SK-N-SH (cell line): ENCODE data around the gene SND1. TPM values are rescaled to one million over a fixed set of nuclear protein-coding genes. Genes with fewer than 3 reads are reported as not detected.

Source experiments
- CTCF ChIA-PET: fragments of 300-600, 350-600 bp; formaldehyde crosslinking; extraction: SDS; loops from one replicate; lab custom pipeline; 2021; lab: Yijun Ruan, JAX
- POLR2A ChIA-PET: fragments of 350-600 bp; sonication (Branson Sonifier 250); formaldehyde crosslinking; extraction: SDS; loops from one replicate; lab custom pipeline; 2020; ENCODE audit warnings: antibody characterized with exemption, inconsistent platforms; lab: Yijun Ruan, JAX
- DNase-seq: peaks from one replicate; pipeline ENCODE4 v3.0.0; 2012
- H2AFZ ChIP-seq: fragments of 200-600 bp; sonication (generic); 2 replicates; pipeline ENCODE4 v1.8.1; 2016; ENCODE audit warnings: antibody characterized with exemption, mild to moderate bottlenecking, low read depth
- H3F3A ChIP-seq: fragments of 200-600 bp; sonication (generic); replicated peaks from 2 replicates; pipeline ENCODE3; 2016; ENCODE audit warnings: antibody characterized with exemption, mild to moderate bottlenecking; ENCODE audit not compliant: insufficient read depth
- H3K27ac ChIP-seq, 2 experiments: fragments of 200-500 bp in 1 of 2; fragments of 200-600 bp in 1 of 2; sonication (Bioruptor generic) in 1 of 2; sonication (generic), shearing (Covaris generic) in 1 of 2; 2 replicates each; pipeline versions ENCODE4 v1.5.1 to v1.6.1; 2014 to 2016; ENCODE audit warnings: low read depth in 2 of 2, inconsistent platforms in 1 of 2, low read length in 1 of 2, mild to moderate bottlenecking in 1 of 2, mixed read lengths in 1 of 2
- H3K27me3 ChIP-seq: fragments of 200-600 bp; sonication (generic), shearing (Covaris generic); 2 replicates; pipeline ENCODE4 v1.6.1; 2016; ENCODE audit warnings: mixed run types; ENCODE audit not compliant: insufficient read depth
- H3K36me3 ChIP-seq, 2 experiments: fragments of 200-500 bp in 1 of 2; fragments of 200-600 bp in 1 of 2; sonication (Bioruptor generic) in 1 of 2; sonication (generic) in 1 of 2; replicated peaks in 1 of 2; 2 replicates each; pipeline versions ENCODE3 to v1.5.1; 2014 to 2016; ENCODE audit warnings: low read length in 1 of 2, mild to moderate bottlenecking in 1 of 2; ENCODE audit not compliant: insufficient read depth in 2 of 2, control insufficient read depth in 1 of 2
- H3K4me1 ChIP-seq, 2 experiments: fragments of 200-500 bp in 1 of 2; fragments of 200-600 bp in 1 of 2; sonication (Bioruptor generic) in 1 of 2; sonication (generic), shearing (Covaris generic) in 1 of 2; 2 replicates each; pipeline versions ENCODE4 v1.5.1 to v1.6.1; 2014 to 2016; ENCODE audit warnings: low read depth in 1 of 2, low read length in 1 of 2, mixed run types in 1 of 2; ENCODE audit not compliant: insufficient read depth in 2 of 2, control insufficient read depth in 1 of 2
- H3K4me2 ChIP-seq: fragments of 200-600 bp; sonication (generic), shearing (Covaris generic); 2 replicates; pipeline ENCODE4 v1.6.1; 2017; ENCODE audit warnings: mixed run types
- H3K4me3 ChIP-seq, 2 experiments: fragments of 200-500 bp in 1 of 2; fragments of 200-600 bp in 1 of 2; sonication (Bioruptor generic) in 1 of 2; sonication (generic), shearing (Covaris generic) in 1 of 2; 2 replicates each; pipeline versions ENCODE4 v1.5.1 to v1.8.1; 2014 to 2016; ENCODE audit warnings: low read depth in 2 of 2, inconsistent platforms in 1 of 2, low read length in 1 of 2, mild to moderate bottlenecking in 1 of 2, mixed read lengths in 1 of 2, moderate library complexity in 1 of 2
- H3K79me2 ChIP-seq: fragments of 200-600 bp; sonication (generic); 2 replicates; pipeline ENCODE4 v1.8.1; 2017; ENCODE audit warnings: mild to moderate bottlenecking; ENCODE audit not compliant: insufficient read depth
- H3K9ac ChIP-seq: fragments of 200-600 bp; sonication (generic); 2 replicates; pipeline ENCODE4 v1.6.1; 2017; ENCODE audit warnings: mixed run types
- H3K9me2 ChIP-seq: fragments of 200-600 bp; sonication (generic); 2 replicates; pipeline ENCODE4 v1.6.1; 2017; ENCODE audit warnings: mixed run types
- H3K9me3 ChIP-seq: fragments of 200-600 bp; sonication (generic); 2 replicates; pipeline ENCODE4 v1.6.1; 2017; ENCODE audit warnings: mixed run types, mild to moderate bottlenecking, moderate library complexity
- H4K20me1 ChIP-seq: fragments of 200-600 bp; sonication (generic); 2 replicates; pipeline ENCODE4 v1.6.1; 2017; ENCODE audit warnings: mild to moderate bottlenecking, mixed run types; ENCODE audit not compliant: insufficient read depth
- EP300 ChIP-seq, 2 experiments: IDR thresholded peaks; 2 replicates each; pipeline versions ENCODE4 v1.4.0 to v1.6.1; 2012; ENCODE audit warnings: borderline replicate concordance in 1 of 2, low read depth in 1 of 2, low read length in 1 of 2
- FOSL2 ChIP-seq: IDR thresholded peaks from 2 replicates; pipeline ENCODE4 v1.4.0; 2012; ENCODE audit warnings: low read depth, mild to moderate bottlenecking, moderate library complexity, borderline replicate concordance
- MEF2A ChIP-seq: IDR thresholded peaks from 2 replicates; pipeline ENCODE4 v1.4.0; 2012; ENCODE audit warnings: low read depth, borderline replicate concordance
- MXI1 ChIP-seq: IDR thresholded peaks from 2 replicates; pipeline ENCODE4 v1.6.1; 2012; ENCODE audit warnings: mild to moderate bottlenecking, low read depth, low read length, improper control_type of control experiment
- NFIC ChIP-seq: IDR thresholded peaks from 2 replicates; pipeline ENCODE4 v1.4.0; 2012; ENCODE audit warnings: borderline replicate concordance
- NRF1 ChIP-seq: IDR thresholded peaks from 2 replicates; pipeline ENCODE4 v1.6.1; 2012; ENCODE audit warnings: low read depth, mild to moderate bottlenecking, low read length
- POLR2AphosphoS5 ChIP-seq: IDR thresholded peaks from 2 replicates; pipeline ENCODE4 v1.6.1; 2012; ENCODE audit warnings: low read depth, low read length
- RFX5 ChIP-seq: IDR thresholded peaks from 2 replicates; pipeline ENCODE4 v1.6.1; 2012; ENCODE audit warnings: mild to moderate bottlenecking, improper control_type of control experiment, low read length
- SIN3A ChIP-seq: IDR thresholded peaks from 2 replicates; pipeline ENCODE4 v1.6.1; 2012; ENCODE audit warnings: low read depth, mild to moderate bottlenecking, low read length, moderate library complexity, borderline replicate concordance
- TAF1 ChIP-seq: IDR thresholded peaks from 2 replicates; pipeline ENCODE4 v1.6.1; 2012; ENCODE audit warnings: low read depth, mild to moderate bottlenecking, low read length, moderate library complexity, borderline replicate concordance
- TEAD4 ChIP-seq: IDR thresholded peaks from 2 replicates; pipeline ENCODE4 v1.4.0; 2012; ENCODE audit warnings: mild to moderate bottlenecking, borderline replicate concordance; ENCODE audit not compliant: insufficient read depth
- WGBS: methylation state at CpG from one replicate; pipeline ENCODE4 v1.1.6; 2017; ENCODE audit warnings: low lambda C conversion rate; 5-methylcytosine and 5-hydroxymethylcytosine counted together
- polyA plus RNA-seq, 3 experiments: library from polyadenylated mRNA; depleted of rRNA; stranded (reverse); fragments of >200 nt; gene quantifications; 2 replicates each; pipeline ENCODE4 v1.2.3, GENCODE V29; 2012
- TF ChIP-seq, protein P1 (sequence below): IDR thresholded peaks from 2 replicates; pipeline ENCODE4 v1.4.0; 2012; ENCODE audit warnings: low read depth, borderline replicate concordance
- TF ChIP-seq, protein P2 (sequence below): IDR thresholded peaks from 2 replicates; pipeline ENCODE4; 2012
- TF ChIP-seq, protein P3 (sequence below): IDR thresholded peaks from 2 replicates; pipeline ENCODE4 v1.6.1; 2012; ENCODE audit warnings: mild to moderate bottlenecking, low read depth, low read length, moderate library complexity
- TF ChIP-seq, protein P4 (sequence below): fragments of 150-350 bp; IDR thresholded peaks from 2 replicates; pipeline ENCODE4 v1.6.1; 2017; ENCODE audit warnings: antibody characterized with exemption, low read length, low read depth, borderline replicate concordance

The SND1 gene
- polyA plus RNA-seq, 1 of the 3 experiments (the other 2 are of a cell fraction), result 165 TPM

DNA sequence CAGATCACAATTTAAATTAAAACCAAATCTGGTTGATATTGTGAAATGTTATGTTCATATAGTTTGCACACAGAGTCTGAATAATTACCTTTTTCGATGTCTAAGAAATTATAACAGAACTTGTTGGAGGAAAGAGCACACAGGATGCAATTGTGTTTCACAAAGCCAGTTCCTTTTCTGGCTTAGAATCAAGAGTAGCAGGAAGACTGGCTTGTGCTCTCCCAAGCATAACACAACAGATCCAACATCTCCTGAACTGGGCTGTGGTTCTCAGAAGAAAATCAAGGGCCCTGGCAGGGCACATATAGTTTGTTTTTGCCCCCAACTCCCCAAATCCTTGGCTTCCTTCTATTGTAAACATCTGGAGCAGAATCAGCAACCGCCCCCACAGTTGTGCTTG lies 316.6 kb downstream of the SND1 start:
- H3K27ac ChIP-seq, result no peak overlapping the region
- H3K9me2 ChIP-seq, result no peaks in the 10 kb centered on the region
- ChIA-PET CTCF (interaction anchor here (1.1 kb wide), 1 partner anchor 234 kb away, joined by 3 read pairs; no protein-coding TSS in a partner anchor), POLR2A (no interaction called here)
- 98% methylated on average over 2 of the region's 2 CpGs for WGBS
- H2AFZ ChIP-seq, result no peak overlapping the region
- no peaks in the 10 kb centered on the region for H3F3A ChIP-seq
- peaks cover 11% of the 10 kb centered on the region; the same call in 1 of the 2 replicates for H3K79me2 ChIP-seq
- no peaks in the 10 kb centered on the region for H3K27me3 ChIP-seq
- H3K9me3 ChIP-seq, result no peaks in the 10 kb centered on the region
- DNase-seq, result no peak
- peaks cover 19% of the 10 kb centered on the region; the same call in 1 of the 2 replicates for H4K20me1 ChIP-seq
- no peak overlapping the region for H3K4me2 ChIP-seq
- no peak overlapping the region for H3K4me3 ChIP-seq
- H3K36me3 ChIP-seq, result peaks cover 0 to 5% of the 10 kb centered on the region in 2 experiments
- TF ChIP-seq, protein P1, sequence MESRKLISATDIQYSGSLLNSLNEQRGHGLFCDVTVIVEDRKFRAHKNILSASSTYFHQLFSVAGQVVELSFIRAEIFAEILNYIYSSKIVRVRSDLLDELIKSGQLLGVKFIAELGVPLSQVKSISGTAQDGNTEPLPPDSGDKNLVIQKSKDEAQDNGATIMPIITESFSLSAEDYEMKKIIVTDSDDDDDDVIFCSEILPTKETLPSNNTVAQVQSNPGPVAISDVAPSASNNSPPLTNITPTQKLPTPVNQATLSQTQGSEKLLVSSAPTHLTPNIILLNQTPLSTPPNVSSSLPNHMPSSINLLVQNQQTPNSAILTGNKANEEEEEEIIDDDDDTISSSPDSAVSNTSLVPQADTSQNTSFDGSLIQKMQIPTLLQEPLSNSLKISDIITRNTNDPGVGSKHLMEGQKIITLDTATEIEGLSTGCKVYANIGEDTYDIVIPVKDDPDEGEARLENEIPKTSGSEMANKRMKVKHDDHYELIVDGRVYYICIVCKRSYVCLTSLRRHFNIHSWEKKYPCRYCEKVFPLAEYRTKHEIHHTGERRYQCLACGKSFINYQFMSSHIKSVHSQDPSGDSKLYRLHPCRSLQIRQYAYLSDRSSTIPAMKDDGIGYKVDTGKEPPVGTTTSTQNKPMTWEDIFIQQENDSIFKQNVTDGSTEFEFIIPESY, result no peak
- TF ChIP-seq NRF1 (no peak), MXI1 (no peak), MEF2A (no peak), FOSL2 (no peak), POLR2AphosphoS5 (no peak), EP300 (IDR thresholded peaks at IDR 0.05; ENCODE audit: borderline replicate concordance in 1 of 2, low read depth in 1 of 2, low read length in 1 of 2) (no peak), SIN3A (no peak), TEAD4 (no peak), NFIC (no peak), TAF1 (no peak), RFX5 (no peak)
- TF ChIP-seq, protein P2, sequence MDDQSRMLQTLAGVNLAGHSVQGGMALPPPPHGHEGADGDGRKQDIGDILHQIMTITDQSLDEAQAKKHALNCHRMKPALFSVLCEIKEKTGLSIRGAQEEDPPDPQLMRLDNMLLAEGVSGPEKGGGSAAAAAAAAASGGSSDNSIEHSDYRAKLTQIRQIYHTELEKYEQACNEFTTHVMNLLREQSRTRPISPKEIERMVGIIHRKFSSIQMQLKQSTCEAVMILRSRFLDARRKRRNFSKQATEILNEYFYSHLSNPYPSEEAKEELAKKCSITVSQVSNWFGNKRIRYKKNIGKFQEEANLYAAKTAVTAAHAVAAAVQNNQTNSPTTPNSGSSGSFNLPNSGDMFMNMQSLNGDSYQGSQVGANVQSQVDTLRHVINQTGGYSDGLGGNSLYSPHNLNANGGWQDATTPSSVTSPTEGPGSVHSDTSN, result no peak
- TF ChIP-seq, protein P3, sequence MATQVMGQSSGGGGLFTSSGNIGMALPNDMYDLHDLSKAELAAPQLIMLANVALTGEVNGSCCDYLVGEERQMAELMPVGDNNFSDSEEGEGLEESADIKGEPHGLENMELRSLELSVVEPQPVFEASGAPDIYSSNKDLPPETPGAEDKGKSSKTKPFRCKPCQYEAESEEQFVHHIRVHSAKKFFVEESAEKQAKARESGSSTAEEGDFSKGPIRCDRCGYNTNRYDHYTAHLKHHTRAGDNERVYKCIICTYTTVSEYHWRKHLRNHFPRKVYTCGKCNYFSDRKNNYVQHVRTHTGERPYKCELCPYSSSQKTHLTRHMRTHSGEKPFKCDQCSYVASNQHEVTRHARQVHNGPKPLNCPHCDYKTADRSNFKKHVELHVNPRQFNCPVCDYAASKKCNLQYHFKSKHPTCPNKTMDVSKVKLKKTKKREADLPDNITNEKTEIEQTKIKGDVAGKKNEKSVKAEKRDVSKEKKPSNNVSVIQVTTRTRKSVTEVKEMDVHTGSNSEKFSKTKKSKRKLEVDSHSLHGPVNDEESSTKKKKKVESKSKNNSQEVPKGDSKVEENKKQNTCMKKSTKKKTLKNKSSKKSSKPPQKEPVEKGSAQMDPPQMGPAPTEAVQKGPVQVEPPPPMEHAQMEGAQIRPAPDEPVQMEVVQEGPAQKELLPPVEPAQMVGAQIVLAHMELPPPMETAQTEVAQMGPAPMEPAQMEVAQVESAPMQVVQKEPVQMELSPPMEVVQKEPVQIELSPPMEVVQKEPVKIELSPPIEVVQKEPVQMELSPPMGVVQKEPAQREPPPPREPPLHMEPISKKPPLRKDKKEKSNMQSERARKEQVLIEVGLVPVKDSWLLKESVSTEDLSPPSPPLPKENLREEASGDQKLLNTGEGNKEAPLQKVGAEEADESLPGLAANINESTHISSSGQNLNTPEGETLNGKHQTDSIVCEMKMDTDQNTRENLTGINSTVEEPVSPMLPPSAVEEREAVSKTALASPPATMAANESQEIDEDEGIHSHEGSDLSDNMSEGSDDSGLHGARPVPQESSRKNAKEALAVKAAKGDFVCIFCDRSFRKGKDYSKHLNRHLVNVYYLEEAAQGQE, result no peak
- TF ChIP-seq, protein P4, sequence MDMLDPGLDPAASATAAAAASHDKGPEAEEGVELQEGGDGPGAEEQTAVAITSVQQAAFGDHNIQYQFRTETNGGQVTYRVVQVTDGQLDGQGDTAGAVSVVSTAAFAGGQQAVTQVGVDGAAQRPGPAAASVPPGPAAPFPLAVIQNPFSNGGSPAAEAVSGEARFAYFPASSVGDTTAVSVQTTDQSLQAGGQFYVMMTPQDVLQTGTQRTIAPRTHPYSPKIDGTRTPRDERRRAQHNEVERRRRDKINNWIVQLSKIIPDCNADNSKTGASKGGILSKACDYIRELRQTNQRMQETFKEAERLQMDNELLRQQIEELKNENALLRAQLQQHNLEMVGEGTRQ, result no peak
- TF ChIP-seq, all 33 proteins: peak for 0
- Histone ChIP-seq H3K9ac (no peak overlapping the region), H3K4me1 (no peaks in the 10 kb centered on the region; a peak in 1 of 4 replicates)
